HS-5 (cell line): ENCODE results near the gene MRPL19.

Experiments
- DNase-seq: peaks from one replicate; pipeline ENCODE4 v3.0.0-alpha.2; 2012; ENCODE audit warnings: low read depth

The MRPL19 gene

DNA sequence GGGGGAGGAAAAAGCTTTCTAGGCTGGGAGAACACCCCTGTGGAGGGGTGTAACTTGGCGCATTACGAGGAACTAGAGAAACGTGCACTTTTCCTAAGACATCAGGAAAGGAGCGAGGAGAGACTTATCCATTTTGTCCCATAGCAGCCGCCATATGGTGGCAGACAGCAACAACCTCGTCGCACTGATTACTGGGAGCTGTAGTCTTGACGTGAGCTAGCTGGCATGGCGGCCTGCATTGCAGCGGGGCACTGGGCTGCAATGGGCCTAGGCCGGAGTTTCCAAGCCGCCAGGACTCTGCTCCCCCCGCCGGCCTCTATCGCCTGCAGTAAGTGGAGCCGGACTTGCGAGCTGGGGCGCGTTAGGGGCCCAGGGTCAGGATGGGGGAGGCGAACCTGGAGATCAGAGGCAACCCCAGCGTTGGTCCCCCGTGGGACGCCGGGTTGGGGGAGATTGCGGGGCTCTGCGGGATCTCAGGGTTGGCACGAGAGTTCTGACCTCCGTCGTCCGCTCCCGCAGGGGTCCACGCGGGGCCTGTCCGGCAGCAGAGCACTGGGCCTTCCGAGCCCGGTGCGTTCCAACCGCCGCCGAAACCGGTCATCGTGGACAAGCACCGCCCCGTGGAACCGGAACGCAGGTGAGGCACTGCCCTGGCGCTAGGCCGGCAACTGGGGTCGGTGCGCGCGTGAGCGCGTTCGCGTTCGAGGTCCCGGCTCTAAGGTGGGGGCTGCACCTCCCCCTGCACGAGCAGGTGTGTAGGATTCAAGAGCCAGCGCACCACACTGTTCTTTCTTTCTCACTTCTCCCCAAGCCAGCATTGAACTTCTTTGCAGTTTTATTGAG is at the start of gene MRPL19:
Gene MRPL19 (plus strand): TSS at position 201 of the 843 bp plus-strand sequence. CDS start 25 bp downstream, at position 226.
- DNase-seq: peak; percentile 78

DNA sequence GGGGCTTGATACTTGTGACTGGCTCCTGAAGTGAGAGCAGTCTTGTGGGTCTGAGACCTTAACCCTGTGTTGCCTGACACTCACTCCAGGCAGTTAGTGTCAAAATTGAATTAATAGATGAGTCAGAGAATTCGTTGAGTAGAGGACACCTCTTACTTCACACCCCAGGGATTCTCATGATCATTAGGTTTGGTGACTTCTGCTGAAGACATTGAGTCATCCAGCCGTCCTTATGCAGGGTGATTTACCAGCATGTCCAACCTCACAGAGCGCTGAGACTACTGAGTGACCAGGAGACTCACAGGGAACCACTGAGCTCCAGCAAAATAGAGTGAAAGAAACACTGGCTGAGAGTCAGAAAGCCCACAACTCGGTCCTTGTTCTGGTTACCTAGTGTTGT is 49.8 kb upstream of the MRPL19 start:
- DNase-seq: no peak

DNA sequence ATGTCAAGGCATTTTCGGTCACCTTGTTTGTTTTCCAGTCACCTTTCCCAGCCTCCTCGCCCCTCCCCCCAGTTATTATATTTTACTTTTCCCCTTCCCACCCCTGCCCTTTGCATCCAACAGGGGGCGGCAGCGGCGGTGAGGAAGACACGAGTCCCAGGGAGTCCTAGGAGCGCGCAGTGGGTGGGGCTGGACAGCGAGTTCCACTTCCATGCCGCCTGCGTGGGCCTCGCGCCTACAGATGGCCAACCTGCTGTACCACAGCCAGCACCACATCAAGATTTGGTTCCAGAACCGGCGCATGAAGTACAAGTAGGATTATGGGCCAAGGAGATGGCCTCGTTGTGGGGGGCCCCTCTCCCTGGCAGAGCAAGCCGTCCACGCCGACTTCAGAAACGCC is 48.6 kb upstream of the MRPL19 start:
- DNase-seq: no peak

DNA sequence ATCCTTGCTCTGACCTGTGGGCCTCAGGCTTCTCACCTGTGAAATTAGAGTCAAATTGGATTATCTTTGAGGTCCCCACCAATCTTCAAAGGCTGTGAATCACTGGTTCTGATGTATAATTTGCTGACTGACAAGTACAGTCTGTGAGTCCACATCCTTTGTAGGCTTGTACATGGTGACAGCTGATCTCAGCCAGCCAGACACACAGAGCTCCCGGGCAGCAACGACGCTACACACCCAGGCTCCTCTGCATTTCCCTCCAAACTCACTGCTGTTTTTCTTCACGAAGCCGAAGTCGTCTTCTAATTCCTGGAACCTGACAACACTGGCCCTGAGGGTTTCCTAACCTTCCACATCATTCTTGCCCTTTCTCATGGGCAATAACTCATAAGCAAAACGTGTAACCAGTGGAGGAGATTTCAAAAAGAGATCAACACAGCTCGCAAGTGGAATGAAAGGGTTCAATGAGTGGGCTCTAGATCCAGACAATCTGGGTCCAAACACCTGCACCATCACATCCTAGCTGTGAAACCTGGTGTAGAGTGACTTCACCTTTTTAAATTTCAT is 47.9 kb upstream of the MRPL19 start:
- DNase-seq: no peak

DNA sequence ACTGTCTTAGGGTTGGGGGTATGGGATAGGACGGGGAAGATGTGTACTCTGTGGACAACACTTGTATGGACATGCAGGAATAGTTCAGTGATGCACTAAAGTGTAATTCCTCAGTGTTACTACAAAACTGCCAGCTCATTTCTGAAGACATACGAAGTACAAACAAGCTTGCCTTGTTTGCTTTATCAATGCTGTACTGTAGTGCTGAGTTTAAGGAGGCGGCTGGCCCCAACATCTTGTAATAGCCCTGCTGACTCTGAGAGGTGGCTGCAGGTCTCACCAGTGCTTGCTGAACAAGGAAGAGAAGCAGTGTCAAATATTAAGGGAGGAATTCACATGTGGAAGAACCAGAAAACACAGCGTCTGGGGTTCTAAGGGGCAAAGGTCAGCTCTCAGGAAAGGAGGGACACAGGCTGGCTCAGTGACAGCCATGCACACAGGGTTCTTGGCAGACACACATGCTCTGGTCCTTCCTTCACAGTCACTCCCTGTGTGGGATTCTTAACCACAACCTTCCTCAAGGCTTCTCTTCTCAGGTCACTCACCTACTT is 46.0 kb upstream of the MRPL19 start:
- DNase-seq: no peak

DNA sequence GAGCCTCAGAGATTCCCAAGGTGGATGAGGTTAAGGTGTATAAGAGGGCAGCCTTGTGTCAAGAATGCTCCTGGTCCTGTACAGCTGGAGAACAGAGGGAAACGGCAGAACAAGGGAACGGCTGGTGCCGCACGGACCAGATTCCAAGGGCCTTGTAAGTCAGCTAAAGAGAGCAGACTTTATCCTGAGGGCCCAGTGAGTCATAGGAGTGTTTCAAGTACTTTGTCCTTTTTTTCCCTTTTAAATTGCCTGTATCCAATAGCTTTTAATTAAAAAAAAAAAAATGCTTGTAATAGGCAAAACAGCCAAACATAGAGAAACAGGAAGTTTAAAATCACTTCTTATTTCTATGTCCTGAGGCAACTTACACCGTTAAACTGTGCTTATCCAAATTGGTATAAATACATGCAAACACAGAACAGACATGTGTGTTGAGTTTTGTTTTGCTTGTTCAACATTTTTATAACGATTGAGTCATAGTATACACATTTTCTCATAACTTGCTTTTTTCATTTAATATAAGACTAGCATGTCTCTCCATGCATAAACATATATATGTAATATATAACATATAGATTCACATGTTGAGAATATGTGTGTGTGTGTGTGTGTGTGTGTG is 43.8 kb upstream of the MRPL19 start:
- DNase-seq: peak; percentile 60

DNA sequence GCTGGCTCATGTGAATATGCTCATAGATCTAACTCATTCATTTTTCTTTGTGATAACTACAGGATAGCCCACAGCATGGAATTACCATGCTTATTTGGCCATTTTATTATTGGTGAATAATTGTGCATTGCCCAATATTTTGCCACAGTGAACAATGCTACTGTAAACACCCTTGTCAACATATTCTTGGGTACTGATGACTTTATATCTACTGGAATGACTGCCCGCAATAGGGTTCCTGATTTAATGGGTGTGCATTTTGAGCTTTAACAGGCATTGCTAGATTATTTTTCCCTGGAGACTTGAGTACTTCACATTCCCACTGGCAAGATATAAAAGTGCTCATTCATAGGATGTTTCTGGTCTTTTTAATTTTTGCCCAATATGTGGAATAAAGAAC is 43.1 kb upstream of the MRPL19 start:
- DNase-seq: no peak

DNA sequence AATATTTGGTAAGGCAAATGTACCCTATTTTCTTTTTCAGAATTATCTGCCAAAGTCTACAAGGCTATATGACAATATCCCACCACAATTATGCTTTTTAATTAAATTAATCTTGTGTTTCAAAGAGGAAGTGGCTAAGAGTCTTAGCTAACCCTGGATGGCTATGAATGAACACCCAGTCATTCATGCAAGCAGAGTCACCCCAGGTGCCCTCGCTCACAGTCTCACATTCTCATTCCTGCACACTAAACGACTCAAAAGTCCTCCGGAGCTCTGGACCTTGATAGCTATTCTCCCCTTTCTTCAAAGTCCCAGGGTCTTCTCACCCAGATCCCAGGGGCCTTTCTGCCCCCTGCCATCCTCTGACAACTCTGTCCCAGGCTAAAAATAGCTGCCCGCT is 42.1 kb upstream of the MRPL19 start:
- DNase-seq: no peak

DNA sequence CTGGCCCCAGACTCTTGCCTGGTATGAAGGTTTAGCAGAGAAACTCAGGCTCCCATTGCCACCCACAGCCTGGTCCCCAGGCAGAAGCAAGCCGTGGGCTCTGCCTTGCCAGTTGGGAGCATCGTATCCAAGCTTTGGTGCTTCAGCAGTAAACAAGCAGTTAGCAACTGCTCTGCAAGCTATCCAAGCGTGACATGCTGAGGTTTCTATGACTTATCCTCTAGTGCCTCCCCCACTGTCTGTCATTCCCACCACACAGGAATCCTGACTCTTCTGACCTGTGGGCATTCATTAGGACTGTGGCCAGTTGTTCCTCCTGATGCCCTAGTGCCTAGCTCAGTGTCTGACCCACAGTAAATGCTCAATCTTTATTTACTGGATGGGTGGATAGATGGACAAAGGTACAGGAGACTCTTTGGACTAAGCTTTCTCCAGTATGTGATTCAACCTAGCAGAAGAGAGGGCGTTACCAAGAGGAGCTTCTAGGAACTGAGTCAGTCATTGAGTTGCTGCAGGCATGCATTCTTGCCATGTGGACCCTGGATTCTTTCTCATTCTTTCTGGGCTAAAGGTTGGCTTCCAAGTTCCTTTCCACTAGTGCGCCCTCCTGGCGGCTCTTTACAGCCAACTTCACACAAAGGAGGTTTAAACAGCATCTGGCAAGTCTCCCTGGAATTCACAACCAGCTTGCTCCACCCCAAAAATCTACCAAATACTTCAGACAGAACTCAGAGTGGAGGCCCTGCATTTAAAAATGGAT is 40.6 kb upstream of the MRPL19 start:
- peak; percentile 98 for DNase-seq

DNA sequence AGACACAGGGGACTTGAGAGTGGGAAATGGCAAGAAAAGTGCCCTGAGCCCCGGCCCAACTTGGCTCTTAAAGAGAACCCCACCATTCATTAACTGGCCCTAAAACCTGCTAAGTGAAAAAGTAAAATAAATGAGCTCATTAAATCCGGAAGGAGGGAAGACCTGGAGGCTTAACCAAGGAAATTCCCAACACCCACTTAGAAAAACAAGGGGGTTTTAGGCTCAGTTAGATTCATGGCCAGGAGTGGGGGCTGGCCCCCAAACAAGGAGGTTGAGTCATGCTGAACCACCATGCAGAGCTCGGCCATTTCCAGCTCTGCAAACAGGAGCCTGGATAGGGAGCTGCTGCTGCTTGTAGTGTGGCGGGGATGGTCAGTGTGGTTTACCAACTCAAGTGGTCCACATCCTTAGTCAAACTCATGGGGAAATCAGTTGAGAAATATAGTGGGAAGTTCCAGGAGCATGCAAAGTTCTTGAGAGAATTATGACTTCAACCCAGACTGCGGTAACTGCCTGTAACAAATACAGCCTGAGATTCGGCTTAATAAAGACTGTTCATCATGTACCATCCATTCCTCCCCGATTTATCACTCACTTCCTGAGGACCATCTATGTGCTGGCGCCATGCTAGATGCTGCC is 39.7 kb upstream of the MRPL19 start:
- peak; percentile 64 for DNase-seq

DNA sequence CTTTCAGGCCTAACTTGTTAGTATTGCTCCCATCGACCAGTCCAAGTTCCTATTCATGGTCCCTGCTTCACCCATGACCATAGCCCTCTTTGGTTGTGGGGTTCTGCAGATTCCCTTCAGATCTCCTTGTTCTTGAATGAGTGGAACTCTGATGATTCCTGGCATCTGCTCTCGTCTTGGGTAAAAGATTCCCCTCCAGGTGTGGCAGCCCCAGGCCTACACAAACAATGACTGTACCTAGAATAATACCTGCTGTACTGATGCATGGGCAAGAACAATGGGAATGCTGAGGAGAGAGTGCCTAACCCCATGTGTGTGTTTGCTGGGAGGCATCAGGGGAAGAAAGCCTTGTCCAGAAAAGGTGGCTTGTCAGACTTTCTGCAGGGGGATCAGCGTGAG is 39.2 kb upstream of the MRPL19 start:
- no peak for DNase-seq

DNA sequence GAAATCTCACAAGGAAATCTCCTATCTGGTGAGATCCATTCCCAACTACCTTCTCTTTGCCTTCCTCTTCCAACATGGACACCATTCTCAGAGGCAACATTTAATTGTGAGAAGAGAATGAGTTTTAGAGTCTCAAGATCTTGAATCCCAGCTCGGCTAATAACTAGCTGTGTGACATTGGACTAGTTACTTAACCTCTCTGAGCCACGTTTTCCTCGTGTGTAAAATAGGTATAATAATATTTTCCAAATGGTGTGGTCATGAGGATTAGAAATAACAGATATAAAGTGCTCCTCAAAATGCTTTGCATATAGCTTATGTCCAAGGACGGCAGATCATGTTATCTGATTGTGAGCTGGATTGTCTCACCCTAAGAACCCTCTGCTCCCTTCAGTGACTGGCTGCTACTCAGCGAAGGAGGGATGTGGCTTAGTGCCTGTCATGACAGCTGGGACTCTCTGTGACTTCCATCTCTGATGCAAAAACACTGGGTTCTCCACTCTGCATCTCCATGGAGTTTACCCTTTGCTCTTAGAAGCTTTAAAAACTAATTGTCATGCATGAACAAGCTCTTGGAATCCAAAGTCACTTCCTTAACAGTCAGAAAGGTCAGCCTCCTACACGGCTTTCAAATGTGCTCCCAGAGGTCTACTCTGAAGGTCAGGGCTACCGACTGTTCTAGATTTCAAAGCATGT is 38.4 kb upstream of the MRPL19 start:
- DNase-seq: no peak

DNA sequence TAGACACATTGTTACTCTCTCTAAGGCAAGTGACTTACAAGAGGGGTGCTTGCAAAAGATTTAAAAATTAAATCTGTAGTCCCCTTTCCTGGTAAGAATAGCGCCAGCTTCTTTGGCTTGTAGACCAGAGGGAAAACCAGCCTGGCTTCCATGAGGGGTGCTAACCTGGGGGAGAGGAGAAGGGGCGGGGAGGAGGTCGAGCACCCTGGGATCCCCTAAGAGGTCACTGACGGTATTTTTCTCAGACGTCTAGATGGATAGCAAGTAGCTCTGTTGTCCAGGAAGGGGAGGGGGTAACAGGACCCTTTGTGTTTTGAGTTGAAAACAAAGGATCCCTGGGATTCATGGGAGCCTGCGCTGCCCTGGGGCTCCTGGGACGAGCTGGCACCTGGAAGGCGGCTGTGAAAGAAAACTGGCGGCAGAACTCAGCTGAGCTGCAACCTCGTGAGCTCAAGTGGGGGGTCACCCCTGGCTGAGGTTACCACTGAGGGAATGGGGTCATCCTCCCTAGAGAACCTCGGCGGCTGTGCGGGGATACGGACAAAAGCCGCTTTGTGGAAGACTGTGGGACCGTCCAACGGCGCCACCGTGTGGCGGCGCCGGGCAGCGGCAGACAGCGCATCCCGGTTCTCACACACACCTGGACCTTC is 37.8 kb upstream of the MRPL19 start:
- no peak for DNase-seq

DNA sequence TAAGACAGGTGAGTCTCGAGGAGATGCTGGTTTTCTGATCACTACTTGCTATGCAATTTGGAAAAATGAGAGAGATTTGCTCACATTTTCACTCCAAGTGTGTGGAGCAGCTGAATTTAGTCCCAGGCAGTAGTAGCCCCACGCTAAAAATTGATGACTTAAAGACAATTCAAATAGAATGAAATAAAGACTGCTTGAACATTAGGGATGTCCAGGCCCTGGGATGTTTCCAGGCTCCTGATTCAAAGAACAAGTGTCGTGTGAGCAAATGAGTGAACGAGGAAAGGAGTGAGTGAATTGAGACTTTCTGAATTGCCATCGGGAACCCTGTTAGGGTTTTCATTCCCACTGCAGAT is 37.3 kb upstream of the MRPL19 start:
- DNase-seq: no peak

DNA sequence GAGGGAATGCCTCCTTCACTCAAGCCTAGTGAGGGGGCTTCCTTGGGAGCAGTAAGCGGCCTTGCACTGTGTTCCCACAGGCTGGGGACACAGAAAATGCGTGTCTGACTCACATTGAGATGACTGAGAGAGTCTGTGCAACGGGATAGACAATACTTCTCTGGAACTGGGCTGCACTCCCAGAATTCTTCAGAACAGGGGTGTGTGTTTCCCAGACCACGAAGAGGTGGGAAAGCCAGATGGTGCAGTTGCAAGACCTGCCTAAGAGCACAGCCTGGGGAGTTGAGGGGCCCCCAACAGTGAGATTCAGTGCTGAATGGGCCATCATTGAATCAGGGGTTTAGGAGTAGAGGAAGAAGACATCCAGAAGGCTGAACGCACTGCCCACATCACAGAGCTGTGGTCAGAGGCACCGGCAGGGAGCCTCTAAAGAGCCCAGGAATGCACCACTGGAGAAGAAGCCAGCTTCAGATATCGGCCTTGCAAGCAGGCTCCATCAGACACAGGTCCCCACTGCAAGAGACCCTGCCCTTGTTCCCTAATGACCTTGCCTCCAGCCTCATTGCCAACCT is 36.6 kb upstream of the MRPL19 start:
- DNase-seq: no peak

DNA sequence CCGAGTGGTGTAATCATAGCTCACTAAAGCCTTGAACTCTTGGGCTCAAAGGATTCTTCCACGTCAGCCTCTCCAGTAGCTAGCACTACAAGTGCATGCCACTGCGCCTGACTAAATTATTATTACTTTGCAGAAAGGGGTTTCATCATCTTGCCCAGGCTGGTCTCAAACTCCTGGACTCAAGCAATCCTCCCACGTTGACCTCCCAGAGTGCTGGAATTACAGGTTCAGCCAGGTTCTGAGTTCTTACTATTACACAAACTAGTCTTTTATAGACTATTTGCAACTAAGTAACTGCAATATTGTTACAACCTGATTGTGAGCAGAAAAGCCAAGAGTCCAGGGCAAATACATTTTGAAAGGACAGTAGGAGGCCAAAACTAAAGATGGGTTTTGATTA is 35.9 kb upstream of the MRPL19 start:
- no peak for DNase-seq

DNA sequence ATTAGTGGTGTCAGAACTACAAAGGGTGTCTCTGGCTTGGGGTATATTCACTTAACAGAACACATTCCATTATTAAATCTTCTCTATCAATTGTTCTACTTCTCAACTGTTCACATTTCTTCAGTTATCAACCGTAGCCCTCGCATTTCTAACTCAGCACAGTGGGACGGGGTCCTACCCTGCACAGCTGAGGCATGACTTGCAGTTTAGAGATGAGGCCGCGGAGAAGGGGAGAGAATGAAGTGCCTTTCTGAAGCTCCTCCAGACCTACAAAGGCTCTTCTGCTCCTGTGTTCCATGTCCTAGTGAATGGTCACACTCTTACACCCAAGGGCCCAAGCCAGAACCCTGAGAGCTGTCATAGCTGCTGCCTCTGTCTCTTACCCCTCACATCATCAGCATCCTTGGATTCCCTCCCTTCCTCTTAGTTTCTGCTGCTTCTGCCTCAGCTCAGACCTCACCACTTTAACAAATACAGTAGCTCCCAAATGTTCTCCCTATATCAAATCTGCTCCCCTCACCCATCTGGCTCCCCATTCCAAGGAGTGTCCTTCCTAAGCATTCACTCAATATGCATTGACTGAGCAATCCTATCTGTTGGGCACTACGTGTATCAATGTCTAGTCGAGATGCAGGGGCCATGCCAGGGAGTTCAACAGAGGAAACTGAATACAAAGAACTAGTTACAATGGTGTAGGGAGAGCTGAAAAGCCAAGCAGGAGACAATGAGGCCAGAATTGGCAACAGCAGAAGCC is 34.3 kb upstream of the MRPL19 start:
- DNase-seq: no peak

DNA sequence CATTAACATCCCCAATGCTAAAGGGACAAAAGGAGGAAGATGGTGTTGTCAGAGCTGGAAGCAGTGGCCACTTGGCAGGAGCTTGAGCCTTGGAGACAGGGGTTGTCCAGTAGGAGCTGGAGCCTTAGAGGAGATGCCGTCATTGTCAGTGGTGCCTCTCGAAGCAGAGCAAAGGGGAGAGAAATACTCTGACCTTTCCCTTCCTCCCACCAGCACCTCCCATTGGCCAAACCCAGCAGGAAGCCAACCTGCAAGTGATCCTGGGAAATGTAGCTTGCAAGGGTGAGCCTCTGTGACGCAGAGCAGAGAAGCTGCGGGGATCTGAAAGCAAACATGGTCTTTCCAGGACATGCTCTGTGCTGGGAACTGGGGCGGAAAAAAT is 33.7 kb upstream of the MRPL19 start:
- no peak for DNase-seq

DNA sequence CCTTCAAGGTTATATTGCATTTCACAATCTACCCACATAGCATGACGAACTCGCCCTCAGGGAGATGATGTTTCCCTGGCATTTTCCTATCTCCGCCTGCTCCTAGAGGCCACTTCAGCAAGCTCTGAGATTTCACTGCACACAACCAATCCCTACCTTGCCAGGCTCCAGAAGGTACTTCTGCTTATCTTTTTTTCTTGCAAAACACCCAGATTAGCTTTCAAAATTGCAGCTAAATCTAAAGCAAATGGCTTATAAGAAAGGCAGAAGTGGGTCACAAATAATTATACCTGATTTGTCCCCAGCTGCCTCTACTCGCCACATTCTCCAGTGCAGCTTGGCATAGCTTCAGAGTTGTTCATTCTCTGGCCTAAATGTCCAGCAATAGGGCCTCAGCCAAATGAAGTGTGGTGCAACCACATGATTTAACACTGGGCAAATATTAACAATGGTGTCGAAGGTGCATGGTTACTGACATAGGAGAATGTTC is 32.4 kb upstream of the MRPL19 start:
- DNase-seq: no peak

DNA sequence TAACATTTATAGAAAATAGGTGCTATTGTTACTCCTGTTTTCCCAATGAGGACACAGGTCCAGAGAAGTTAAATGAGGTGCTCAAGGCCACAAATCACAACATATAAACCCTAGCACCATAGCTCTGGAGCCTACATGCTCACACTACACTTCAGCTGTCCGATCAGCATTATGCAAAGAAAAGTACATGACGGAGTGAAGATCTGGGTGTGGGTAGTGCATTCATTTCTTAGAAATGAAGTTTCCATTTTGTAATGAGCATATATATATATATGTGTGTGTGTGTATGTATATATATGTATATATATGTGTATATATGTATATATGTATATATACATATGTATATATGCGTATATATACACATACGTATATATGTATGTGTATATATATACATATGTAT is 30.2 kb upstream of the MRPL19 start:
- DNase-seq: no peak
